ENCODE results near the gene B4GALT5. TPM values are rescaled to one million over a fixed set of nuclear protein-coding genes. Genes with fewer than 3 reads are reported as not detected.

B4GALT5 gene
- total RNA-seq, 1 experiment from 2014 or later = 77.0 TPM

DNA sequence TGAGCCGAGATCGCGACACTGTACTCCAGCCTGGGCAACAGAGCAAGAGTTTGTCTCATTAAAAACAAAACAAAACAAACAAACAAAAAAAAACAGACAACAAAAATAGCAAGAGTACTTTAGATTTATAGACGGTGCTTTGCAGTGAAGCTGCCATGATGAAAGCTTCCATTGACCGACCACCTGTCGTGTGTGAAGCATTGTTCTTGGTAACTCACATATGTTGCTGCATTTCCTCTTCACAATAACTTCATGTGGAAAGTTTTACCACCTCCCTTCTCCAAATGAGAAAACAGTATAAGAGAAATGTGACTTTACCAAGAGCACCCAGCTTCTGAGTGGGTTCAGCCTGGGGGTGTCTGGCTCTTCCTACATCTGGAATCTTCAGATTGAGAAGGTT is 89.4 kb downstream of the B4GALT5 start:
- no CpG with 5 or more reads among the region's 6 CpGs for WGBS (ENCODE audit: extremely low coverage, insufficient read length, low lambda C conversion rate)
- Histone ChIP-seq H3K4ac (ENCODE audit: low read depth, low read length) (no peak overlapping the region), H3K23me2 (ENCODE audit: insufficient read length, low read depth, low read length, poor library complexity, severe bottlenecking) (no peaks in the 10 kb centered on the region), H3K18ac (ENCODE audit: insufficient read length, low read depth, low read length) (no peak overlapping the region), H2AK5ac (ENCODE audit: insufficient read length, low read length) (no peak overlapping the region), H2BK20ac (ENCODE audit: low read depth, low read length, poor library complexity, severe bottlenecking) (no peak overlapping the region), H3K79me2 (ENCODE audit: insufficient read depth, low read length) (no peaks in the 10 kb centered on the region), H2BK12ac (ENCODE audit: insufficient read length, low read depth, low read length) (no peak overlapping the region), H3K27ac (ENCODE audit: insufficient read length, low read depth, low read length) (no peak overlapping the region), H4K8ac (replicated peaks; ENCODE audit: insufficient read length, low read depth, low read length) (no peak overlapping the region), H3K14ac (ENCODE audit: insufficient read depth, low read length) (no peak overlapping the region), H2BK5ac (ENCODE audit: insufficient read length, low read length) (no peak overlapping the region), H3K9ac (ENCODE audit: extremely low read depth, insufficient read length, low read length) (no peak overlapping the region), H4K20me1 (ENCODE audit: control insufficient read depth, insufficient read depth, insufficient read length) (no peaks in the 10 kb centered on the region), H3K4me1 (ENCODE audit: insufficient read depth, low read length) (no peaks in the 10 kb centered on the region; the same call in 1 of the 2 replicates), H4K5ac (ENCODE audit: insufficient read length, low read depth, low read length) (no peak overlapping the region), H3K27me3 (ENCODE audit: insufficient read depth, low read length) (no peaks in the 10 kb centered on the region), H3K79me1 (ENCODE audit: insufficient read depth, low read depth, low read length, poor library complexity, severe bottlenecking) (no peaks in the 10 kb centered on the region), H3K23ac (ENCODE audit: insufficient read length, low read depth, low read length) (no peak overlapping the region), H4K91ac (ENCODE audit: insufficient read length, low read depth, low read length) (no peak overlapping the region), H2AFZ (ENCODE audit: low read length) (no peak overlapping the region), H2BK15ac (ENCODE audit: low read depth, low read length) (no peak overlapping the region), H3K9me3 (ENCODE audit: control insufficient read depth, low read depth, low read length) (no peaks in the 10 kb centered on the region), H3K4me2 (ENCODE audit: insufficient read depth, insufficient read length, low read length) (no peak overlapping the region), H3T11ph (ENCODE audit: low read length) (no peak overlapping the region), H2BK120ac (ENCODE audit: low read depth, low read length, poor library complexity, severe bottlenecking) (no peak overlapping the region), H3K56ac (ENCODE audit: insufficient read length, low read depth, low read length) (no peak overlapping the region)
- Mint-ChIP-seq H3K4me1 (peaks cover 15 to 25% of the 10 kb centered on the region in 2 experiments), H3K9me3 (no peaks in the 10 kb centered on the region; a peak in 2 of 5 replicates), H3K4me3 (no peak overlapping the region), H3K36me3 (ENCODE audit: insufficient read depth in 1 of 3, low read depth in 3 of 3) (no peaks in the 10 kb centered on the region), H3K27ac (no peak overlapping the region), H3K27me3 (ENCODE audit: low read depth) (peaks cover 4% of the 10 kb centered on the region)
- TF ChIP-seq, protein P1, sequence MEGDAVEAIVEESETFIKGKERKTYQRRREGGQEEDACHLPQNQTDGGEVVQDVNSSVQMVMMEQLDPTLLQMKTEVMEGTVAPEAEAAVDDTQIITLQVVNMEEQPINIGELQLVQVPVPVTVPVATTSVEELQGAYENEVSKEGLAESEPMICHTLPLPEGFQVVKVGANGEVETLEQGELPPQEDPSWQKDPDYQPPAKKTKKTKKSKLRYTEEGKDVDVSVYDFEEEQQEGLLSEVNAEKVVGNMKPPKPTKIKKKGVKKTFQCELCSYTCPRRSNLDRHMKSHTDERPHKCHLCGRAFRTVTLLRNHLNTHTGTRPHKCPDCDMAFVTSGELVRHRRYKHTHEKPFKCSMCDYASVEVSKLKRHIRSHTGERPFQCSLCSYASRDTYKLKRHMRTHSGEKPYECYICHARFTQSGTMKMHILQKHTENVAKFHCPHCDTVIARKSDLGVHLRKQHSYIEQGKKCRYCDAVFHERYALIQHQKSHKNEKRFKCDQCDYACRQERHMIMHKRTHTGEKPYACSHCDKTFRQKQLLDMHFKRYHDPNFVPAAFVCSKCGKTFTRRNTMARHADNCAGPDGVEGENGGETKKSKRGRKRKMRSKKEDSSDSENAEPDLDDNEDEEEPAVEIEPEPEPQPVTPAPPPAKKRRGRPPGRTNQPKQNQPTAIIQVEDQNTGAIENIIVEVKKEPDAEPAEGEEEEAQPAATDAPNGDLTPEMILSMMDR (conservative IDR thresholded peaks at IDR 0.05) = no peak
- no peak for DNase-seq
